Neural progenitor cell (in vitro differentiated cells): ENCODE measurements around the gene BAIAP2.

Source experiments
- CTCF ChIP-seq: fragments of 200-600 bp; sonication (generic); IDR thresholded peaks from 2 replicates; pipeline ENCODE4 v1.5.1; 2017; ENCODE audit warnings: antibody characterized with exemption, mild to moderate bottlenecking
- EZH2phosphoT487 ChIP-seq: fragments of 200-600 bp; sonication (generic); IDR thresholded peaks from 2 replicates; pipeline ENCODE4 v1.6.1; 2017; ENCODE audit warnings: antibody characterized with exemption

GRCh38 chr17:81127133-81127455 is 92.1 kb downstream of the BAIAP2 start:
- TF ChIP-seq CTCF (no peak), EZH2phosphoT487 (no peak)
